SK-N-SH treated with all-trans-retinoic acid at 6 μM for 48 hours (cell line): ENCODE results near the gene GRIN2D.

ENCODE experiments used
- ARNTL ChIP-seq: fragments of 450-650 bp; formaldehyde crosslinking; IDR thresholded peaks from 2 replicates; pipeline ENCODE4 v1.5.0; 2020; ENCODE audit warnings: low read depth, mild to moderate bottlenecking, moderate library complexity, borderline replicate concordance
- CREB5 ChIP-seq: fragments of 250-450 bp; sonication (Bioruptor Pico); IDR thresholded peaks from 2 replicates; pipeline ENCODE4 v1.5.1; 2020; ENCODE audit warnings: low read depth, mild to moderate bottlenecking, moderate library complexity
- ISL1 ChIP-seq: fragments of 250-450 bp; sonication (Bioruptor Pico); IDR thresholded peaks from 2 replicates; pipeline ENCODE4 v2.1.2; 2022; ENCODE audit warnings: mild to moderate bottlenecking, moderate library complexity
- PPARA ChIP-seq: fragments of 250-450 bp; sonication (Bioruptor Pico); IDR thresholded peaks from 2 replicates; pipeline ENCODE4 v1.5.0; 2020; ENCODE audit warnings: mild to moderate bottlenecking, borderline replicate concordance
- ZFP3 ChIP-seq: fragments of 250-450 bp; sonication (Bioruptor Pico); IDR thresholded peaks from 2 replicates; pipeline ENCODE4 v1.5.0; 2020; ENCODE audit warnings: mild to moderate bottlenecking, moderate library complexity
- ZFP30 ChIP-seq: fragments of 450-650 bp; formaldehyde crosslinking; IDR thresholded peaks from 2 replicates; pipeline ENCODE4 v1.5.0; 2022; ENCODE audit warnings: mild to moderate bottlenecking, moderate library complexity
- ZNF70 ChIP-seq: fragments of 450-650 bp; formaldehyde crosslinking; IDR thresholded peaks from 2 replicates; pipeline ENCODE4 v1.5.0; 2020; ENCODE audit warnings: mild to moderate bottlenecking, moderate library complexity
- ZNF8 ChIP-seq: fragments of 450-650 bp; formaldehyde crosslinking; IDR thresholded peaks from 2 replicates; pipeline ENCODE4 v1.5.0; 2020; ENCODE audit warnings: mild to moderate bottlenecking, moderate library complexity
- TF ChIP-seq, protein P1 (sequence below): fragments of 250-450 bp; sonication (Bioruptor Pico); IDR thresholded peaks from 2 replicates; pipeline ENCODE4 v1.8.0; 2020; ENCODE audit warnings: mild to moderate bottlenecking, moderate library complexity, borderline replicate concordance

- no peak for TF ChIP-seq ZNF70 (CRISPR knock-in tag)
- no peak for TF ChIP-seq ZFP30 (CRISPR knock-in tag)
- TF ChIP-seq, protein P1, sequence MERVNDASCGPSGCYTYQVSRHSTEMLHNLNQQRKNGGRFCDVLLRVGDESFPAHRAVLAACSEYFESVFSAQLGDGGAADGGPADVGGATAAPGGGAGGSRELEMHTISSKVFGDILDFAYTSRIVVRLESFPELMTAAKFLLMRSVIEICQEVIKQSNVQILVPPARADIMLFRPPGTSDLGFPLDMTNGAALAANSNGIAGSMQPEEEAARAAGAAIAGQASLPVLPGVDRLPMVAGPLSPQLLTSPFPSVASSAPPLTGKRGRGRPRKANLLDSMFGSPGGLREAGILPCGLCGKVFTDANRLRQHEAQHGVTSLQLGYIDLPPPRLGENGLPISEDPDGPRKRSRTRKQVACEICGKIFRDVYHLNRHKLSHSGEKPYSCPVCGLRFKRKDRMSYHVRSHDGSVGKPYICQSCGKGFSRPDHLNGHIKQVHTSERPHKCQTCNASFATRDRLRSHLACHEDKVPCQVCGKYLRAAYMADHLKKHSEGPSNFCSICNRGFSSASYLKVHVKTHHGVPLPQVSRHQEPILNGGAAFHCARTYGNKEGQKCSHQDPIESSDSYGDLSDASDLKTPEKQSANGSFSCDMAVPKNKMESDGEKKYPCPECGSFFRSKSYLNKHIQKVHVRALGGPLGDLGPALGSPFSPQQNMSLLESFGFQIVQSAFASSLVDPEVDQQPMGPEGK (CRISPR knock-in tag): no peak
- TF ChIP-seq ISL1 (CRISPR knock-in tag): no peak
- TF ChIP-seq ZFP3: no peak
- TF ChIP-seq ZNF8: no peak
- no peak for TF ChIP-seq ARNTL (CRISPR knock-in tag)
- no peak for TF ChIP-seq PPARA (CRISPR knock-in tag)
- no peak for TF ChIP-seq CREB5 (CRISPR knock-in tag)
These were observed 25.6 kb upstream of the GRIN2D start for GRCh38 chr19:48367855-48368254.
